Endometrium (tissue), 2 donors: ENCODE measurements around the gene RXRB.

Source experiments
- FAIRE-seq: peaks from 2 replicates; lab custom pipeline; 2012; peaks lifted over from hg19 to GRCh38; lab: Jason Lieb, UNC
- donor health status: control.
- donor health status: control.

Gene RXRB

GRCh38 chr6:33195304-33196165 is 4.9 kb downstream of the RXRB start:
- FAIRE-seq = no peak

- no peak for FAIRE-seq
These were observed 6.0 kb downstream of the RXRB start for GRCh38 chr6:33194431-33194979.

GRCh38 chr6:33193619-33194018 is 6.8 kb downstream of the RXRB start:
- no peak for FAIRE-seq

- no peak for FAIRE-seq
These were observed 7.5 kb downstream of the RXRB start for GRCh38 chr6:33192671-33193602.

- no peak for FAIRE-seq
These were observed 8.3 kb downstream of the RXRB start, which contains the start of gene COL11A2 for GRCh38 chr6:33192105-33192646. TSS of gene COL11A2 (minus strand) at chr6:33192467. CDS start at chr6:33192240, 227 bp downstream.

- FAIRE-seq = no peak
These were observed 8.9 kb downstream of the RXRB start for GRCh38 chr6:33191383-33192104.

GRCh38 chr6:33190504-33191107 is 9.9 kb downstream of the RXRB start:
- FAIRE-seq = no peak

- FAIRE-seq = no peak
These were observed 10.6 kb downstream of the RXRB start for GRCh38 chr6:33189625-33190448.

- no peak for FAIRE-seq
These were observed 11.3 kb downstream of the RXRB start for GRCh38 chr6:33189164-33189563.

- no peak for FAIRE-seq
These were observed 12.7 kb downstream of the RXRB start for GRCh38 chr6:33187809-33188208.

GRCh38 chr6:33185654-33186187 is 14.7 kb downstream of the RXRB start:
- no peak for FAIRE-seq

GRCh38 chr6:33185190-33185589 is 15.3 kb downstream of the RXRB start:
- no peak for FAIRE-seq

GRCh38 chr6:33183071-33183683 is 17.3 kb downstream of the RXRB start:
- no peak for FAIRE-seq

GRCh38 chr6:33181141-33181540 is 19.3 kb downstream of the RXRB start:
- no peak for FAIRE-seq

- no peak for FAIRE-seq
These were observed 21.6 kb downstream of the RXRB start for GRCh38 chr6:33178755-33179475.

GRCh38 chr6:33177552-33178446 is 22.7 kb downstream of the RXRB start:
- no peak for FAIRE-seq

GRCh38 chr6:33176906-33177305 is 23.6 kb downstream of the RXRB start:
- FAIRE-seq = no peak
